Inferior parietal cortex (tissue), 1 donor: ENCODE data around the gene REG3A.

Experiments used
- DNase-seq: peaks from one replicate; pipeline ENCODE4 v3.0.0-alpha.2; 2016; ENCODE audit errors: extremely low spot score

Gene REG3A

DNA sequence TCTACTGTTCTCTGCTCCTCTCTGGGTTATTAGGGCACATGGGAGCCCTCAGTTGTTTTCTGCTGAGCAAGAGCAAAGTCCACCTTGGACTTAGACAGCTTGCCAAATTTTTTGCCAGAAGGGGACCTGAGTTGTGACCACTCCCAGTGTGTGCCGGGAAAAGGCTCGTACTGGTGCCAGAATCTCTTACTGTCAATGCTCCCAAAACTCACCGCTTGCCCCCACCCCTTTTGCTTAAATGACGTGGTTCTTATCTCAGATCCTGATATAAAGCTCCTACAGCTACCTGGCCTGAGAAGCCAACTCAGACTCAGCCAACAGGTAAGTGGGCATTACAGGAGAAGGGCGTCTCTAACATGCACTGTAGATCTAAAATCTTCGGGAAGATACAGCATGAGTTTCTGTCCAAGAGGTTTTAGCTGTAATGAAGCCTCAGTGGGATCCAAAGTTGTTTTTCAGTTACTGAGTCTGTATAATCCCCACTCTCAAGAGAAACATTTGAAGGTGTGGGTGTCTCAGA, 39.3 kb downstream of the REG3A start, which contains the start of gene REG1A:
REG1A (plus strand) TSS at position 295 of the 520 bp plus-strand sequence. CDS start 374 bp downstream, outside the sequence.
- DNase-seq = no peak

DNA sequence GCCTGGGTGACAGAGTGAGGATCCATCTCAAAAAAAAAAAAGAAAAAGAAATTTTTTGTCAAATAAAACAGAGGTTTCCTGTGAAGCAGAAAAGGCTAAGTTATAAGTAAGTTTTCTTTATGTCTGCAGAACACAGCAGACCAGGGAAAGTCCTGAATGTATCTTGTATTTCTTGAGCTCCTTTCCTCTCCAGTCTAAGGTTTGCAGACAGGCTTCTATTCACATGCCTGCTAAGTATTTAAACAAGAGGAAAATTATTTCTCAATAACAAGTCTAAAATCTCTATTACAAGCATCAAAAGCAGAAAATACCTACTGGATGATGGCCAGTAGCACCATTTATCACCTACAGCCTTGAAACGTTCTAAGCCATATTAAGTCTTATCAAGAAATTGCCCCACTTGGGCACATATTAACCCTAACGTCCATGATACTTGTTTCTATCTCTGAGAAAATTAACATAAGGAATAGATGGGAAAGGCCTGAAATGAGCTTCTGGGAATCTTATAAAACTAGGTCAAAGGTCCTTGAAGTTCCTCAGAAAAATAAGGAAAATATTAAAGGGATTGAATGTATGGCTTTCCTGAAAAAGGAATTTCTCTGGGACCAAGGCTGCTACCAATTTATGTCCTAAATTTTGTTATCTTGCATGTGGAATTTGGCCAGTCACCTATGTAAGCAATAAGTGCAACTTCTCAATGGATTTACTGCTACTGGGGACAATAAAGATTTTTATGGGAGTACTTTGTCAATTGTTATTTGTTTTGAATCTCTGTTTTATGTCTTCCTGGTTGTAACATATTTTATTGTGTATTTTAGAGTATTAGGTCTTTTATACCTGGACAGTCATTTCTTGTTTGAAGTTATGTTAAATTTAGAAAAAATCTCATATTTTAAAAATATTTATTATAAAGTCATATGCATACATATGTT, 42.3 kb downstream of the REG3A start:
- DNase-seq = no peak

DNA sequence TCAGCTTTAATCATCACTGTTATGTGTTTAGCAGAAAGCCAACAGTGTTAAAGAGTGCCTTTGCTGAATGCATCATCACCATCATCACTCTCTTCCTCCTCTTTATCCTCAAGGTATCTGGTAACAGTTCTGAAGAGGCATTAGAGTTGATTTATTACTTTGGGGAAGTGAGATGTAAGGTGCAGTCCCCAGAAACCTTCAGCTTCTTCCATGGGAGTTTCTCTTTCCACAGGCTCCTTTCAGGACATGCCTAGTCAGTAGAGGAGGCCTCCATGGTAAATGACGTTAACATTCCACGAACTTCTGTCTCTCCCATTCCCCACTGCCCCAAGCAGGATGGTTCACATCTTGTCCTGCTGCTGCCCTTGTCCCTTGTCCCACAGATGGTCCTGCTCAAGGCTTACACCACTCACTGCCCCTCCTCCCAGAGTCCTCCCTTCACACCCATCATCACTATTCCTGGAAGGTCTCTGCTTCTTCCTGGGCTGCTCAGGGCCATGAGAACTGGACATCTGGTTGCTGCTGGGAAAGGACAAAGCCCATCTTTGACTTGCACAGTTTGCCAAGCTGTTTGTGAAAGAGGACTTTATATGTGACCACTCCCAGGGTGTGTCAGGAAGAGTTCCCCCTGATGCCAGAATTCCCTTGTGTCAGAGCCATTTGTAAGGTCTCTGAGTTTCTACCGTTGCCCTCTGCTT, 44.6 kb downstream of the REG3A start:
- no peak for DNase-seq

DNA sequence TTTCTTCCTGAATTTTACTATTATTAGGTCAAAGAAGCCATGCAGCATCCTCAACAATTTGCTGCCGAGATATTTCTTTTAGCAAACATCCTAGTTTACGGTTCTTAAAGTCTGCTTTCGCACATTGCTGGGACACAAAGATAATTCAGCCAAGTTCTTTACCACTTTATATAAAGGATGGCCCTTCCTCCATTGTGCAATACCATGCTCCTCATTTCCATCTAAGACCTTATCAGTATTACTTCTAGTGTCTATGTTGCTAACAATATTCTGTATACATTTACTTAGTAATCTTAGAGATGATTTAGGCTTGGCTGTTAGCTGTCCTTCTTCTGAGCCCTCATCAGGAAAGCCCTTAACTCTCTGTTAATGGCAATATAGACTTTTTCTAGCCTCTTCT, 47.3 kb downstream of the REG3A start:
- DNase-seq = no peak
